Measurements from ENCODE around the gene TERB2. TPM values are rescaled to one million over a fixed set of nuclear protein-coding genes. Genes with fewer than 3 reads are reported as not detected.
"Not testable (repeated sequence)": the region's sequence is repeated elsewhere in the genome, so short reads cannot be mapped to it uniquely, and the experiment has no call there.

The TERB2 gene, protein sequence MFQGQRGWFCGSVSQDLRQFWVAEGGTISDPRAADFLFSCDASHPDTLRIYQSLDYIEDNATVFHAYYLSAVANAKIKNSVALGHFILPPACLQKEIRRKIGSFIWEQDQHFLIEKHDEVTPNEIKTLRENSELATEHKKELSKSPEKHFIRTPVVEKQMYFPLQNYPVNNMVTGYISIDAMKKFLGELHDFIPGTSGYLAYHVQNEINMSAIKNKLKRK
- not detected for polyA plus RNA-seq (2012; ENCODE audit: insufficient read depth, insufficient read length, low read depth)

GRCh38 chr15:44956388-44956787 is at the start of gene TERB2:
Gene TERB2, plus strand, starts transcription at chr15:44956687. Its CDS starts 32 bp downstream, at chr15:44956719.
- no peak for DNase-seq
- Histone ChIP-seq H3K27me3 (no peaks in the 10 kb centered on the region), H3K36me3 (no peaks in the 10 kb centered on the region), H3K9me3 (no peaks in the 10 kb centered on the region), H3K4me1 (no peaks in the 10 kb centered on the region), H3K4me3 (ENCODE audit: low read depth, low read length) (no peak within 1 kb of the TSS)
- no peak for TF ChIP-seq CTCF (IDR thresholded peaks at IDR 0.05; ENCODE audit: low read depth, low read length)

GRCh38 chr15:44909423-44909822 is 47.1 kb upstream of the TERB2 start:
- Histone ChIP-seq H3K9me3 (no peaks in the 10 kb centered on the region), H3K4me1 (peaks cover 4% of the 10 kb centered on the region), H3K27me3 (no peaks in the 10 kb centered on the region), H3K4me3 (ENCODE audit: low read depth, low read length) (no peak overlapping the region), H3K36me3 (no peaks in the 10 kb centered on the region)
- DNase-seq, result no peak
- no peak for TF ChIP-seq CTCF (IDR thresholded peaks at IDR 0.05; ENCODE audit: low read depth, low read length)

DNA sequence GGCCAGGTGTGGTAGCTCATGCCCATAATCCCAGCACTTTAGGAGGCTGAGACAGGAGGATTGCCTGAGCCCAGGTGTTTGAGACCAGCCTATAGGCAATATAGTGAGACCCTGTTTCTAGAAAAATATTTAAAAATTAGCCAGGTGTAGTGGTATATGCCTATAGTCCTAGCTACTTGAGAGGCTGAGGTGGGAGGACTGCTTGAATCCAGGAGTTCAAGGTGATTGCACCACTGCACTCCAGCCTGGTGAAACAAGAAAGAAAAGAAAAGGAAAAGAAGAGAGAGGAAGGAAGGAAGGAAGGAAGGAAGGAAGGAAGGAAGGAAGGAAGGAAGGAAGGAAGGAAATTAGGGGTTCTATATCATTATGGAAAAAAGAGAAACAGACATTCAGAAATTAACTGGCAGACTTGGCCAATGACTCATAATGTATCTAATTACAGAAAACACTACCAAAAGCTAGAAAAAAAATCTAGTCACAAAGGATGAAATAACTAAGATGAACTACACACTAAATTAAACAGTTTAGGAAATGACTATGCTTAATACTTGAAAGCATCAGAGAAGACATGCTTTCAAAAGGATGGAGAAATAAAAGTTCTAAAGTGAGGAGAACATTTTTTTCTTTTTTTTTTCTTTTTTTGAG is 45.4 kb upstream of the TERB2 start:
- TF ChIP-seq CTCF (IDR thresholded peaks at IDR 0.05; ENCODE audit: low read depth, low read length), result no peak
- DNase-seq, result no peak

GRCh38 chr15:44912186-44912585 is 44.3 kb upstream of the TERB2 start:
- not testable (repeated sequence) for H3K27me3 ChIP-seq; H3K36me3 ChIP-seq; H3K9me3 ChIP-seq; H3K4me1 ChIP-seq; DNase-seq; H3K4me3 ChIP-seq (ENCODE audit: low read depth, low read length)

More for the DNA sequence above, 45.4 kb upstream of the TERB2 start:
- H3K27me3 ChIP-seq, result no peaks in the 10 kb centered on the region
- H3K4me1 ChIP-seq, result peaks cover 4% of the 10 kb centered on the region
- H3K9me3 ChIP-seq, result no peaks in the 10 kb centered on the region
- H3K4me3 ChIP-seq (ENCODE audit: low read depth, low read length), result no peak overlapping the region
- no peaks in the 10 kb centered on the region for H3K36me3 ChIP-seq

DNA sequence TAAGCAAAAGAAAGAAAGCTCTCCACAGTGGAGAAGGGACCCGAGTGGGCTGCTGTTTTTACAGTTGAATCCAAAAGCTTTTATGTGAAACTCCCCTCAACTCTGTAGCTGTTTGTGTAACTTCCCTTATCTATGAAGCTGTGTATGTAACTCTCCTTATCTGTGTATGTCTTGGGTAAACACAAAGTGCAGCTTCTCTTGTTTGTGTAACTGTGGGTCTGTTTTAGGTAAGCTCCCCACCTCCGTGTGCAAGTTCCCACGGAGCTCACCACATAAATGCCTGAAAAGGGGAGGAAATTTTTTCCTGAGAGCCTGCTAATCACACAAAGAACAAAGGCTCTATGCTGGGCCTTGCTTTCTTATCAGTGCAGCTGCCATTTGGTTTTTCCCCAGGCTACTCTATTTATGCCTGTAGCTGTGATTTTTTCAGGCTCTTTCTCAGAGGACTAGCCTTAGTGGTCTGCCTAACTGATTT is 43.5 kb upstream of the TERB2 start:
- not testable (repeated sequence) for H3K27me3 ChIP-seq; H3K4me1 ChIP-seq; H3K36me3 ChIP-seq; H3K4me3 ChIP-seq (ENCODE audit: low read depth, low read length); H3K9me3 ChIP-seq
- DNase-seq, result peak; percentile 49

- no peak for DNase-seq
- H3K9me3 ChIP-seq, result no peaks in the 10 kb centered on the region
- H3K27me3 ChIP-seq, result no peaks in the 10 kb centered on the region
- H3K4me1 ChIP-seq, result peaks cover 4% of the 10 kb centered on the region
- H3K4me3 ChIP-seq (ENCODE audit: low read depth, low read length), result no peak overlapping the region
- TF ChIP-seq CTCF (IDR thresholded peaks at IDR 0.05; ENCODE audit: low read depth, low read length), result no peak
- no peaks in the 10 kb centered on the region for H3K36me3 ChIP-seq
Observed at GRCh38 chr15:44918136-44918535, 38.4 kb upstream of the TERB2 start.

- not testable (repeated sequence) for H3K27me3 ChIP-seq
Observed at GRCh38 chr15:44928658-44929057, 27.8 kb upstream of the TERB2 start.

DNA sequence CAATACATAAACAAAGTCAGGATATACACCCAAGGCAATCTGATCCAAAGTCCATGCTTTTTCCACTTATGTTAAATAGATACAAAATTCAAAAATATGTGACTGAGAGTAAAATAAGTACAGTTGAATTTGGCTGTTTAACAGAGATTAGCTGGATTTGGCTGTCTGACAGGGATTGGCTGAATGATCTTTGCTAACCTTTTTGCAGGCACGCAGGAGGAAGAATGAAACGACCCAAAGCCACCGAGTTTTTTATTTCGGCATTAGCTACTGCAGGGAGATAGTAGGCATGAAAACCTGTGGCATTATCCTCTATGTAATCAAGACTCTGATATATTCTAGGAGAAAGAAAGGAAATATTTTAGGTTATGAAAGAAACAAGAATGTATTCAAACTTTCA is 26.2 kb upstream of the TERB2 start:
- not testable (repeated sequence) for H3K36me3 ChIP-seq; H3K9me3 ChIP-seq; H3K4me3 ChIP-seq (ENCODE audit: low read depth, low read length); H3K4me1 ChIP-seq; DNase-seq; H3K27me3 ChIP-seq

More at GRCh38 chr15:44928658-44929057, 27.8 kb upstream of the TERB2 start:
- H3K4me1 ChIP-seq; H3K4me3 ChIP-seq (ENCODE audit: low read depth, low read length); H3K9me3 ChIP-seq; H3K36me3 ChIP-seq; DNase-seq: not testable (repeated sequence)

DNA sequence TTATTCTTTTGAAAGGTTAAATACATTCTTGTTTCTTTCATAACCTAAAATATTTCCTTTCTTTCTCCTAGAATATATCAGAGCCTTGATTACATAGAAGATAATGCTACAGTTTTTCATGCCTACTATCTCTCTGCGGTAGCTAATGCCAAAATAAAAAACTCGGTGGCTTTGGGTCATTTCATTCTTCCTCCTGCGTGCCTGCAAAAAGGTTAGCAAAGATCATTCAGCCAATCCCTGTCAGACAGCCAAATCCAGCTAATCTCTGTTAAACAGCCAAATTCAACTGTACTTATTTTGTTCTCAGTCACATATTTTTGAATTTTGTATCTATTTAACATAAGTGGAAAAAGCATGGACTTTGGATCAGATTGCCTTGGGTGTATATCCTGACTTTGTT is 1.8 kb downstream of the TERB2 start:
- H3K4me3 ChIP-seq (ENCODE audit: low read depth, low read length); H3K27me3 ChIP-seq; H3K36me3 ChIP-seq; H3K4me1 ChIP-seq; DNase-seq; H3K9me3 ChIP-seq: not testable (repeated sequence)
